Kidney epithelial cell (primary cell): ENCODE measurements around the gene UTS2R. TPM values are rescaled to one million over a fixed set of nuclear protein-coding genes. Genes with fewer than 3 reads are reported as not detected.

Source experiments
- DNase-seq: peaks from one replicate; pipeline ENCODE4 v3.0.0-alpha.2; 2010; ENCODE audit warnings: low read depth
- H3K27me3 ChIP-seq: 2 replicates; pipeline ENCODE4 v1.6.0; 2011; ENCODE audit warnings: low read length; ENCODE audit not compliant: control insufficient read depth, insufficient read depth
- H3K36me3 ChIP-seq: 2 replicates; pipeline ENCODE4 v1.5.1; 2011; ENCODE audit warnings: low read length; ENCODE audit not compliant: control insufficient read depth, insufficient read depth
- H3K4me3 ChIP-seq: 2 replicates; pipeline ENCODE4 v1.5.1; 2011; ENCODE audit warnings: low read depth, mild to moderate bottlenecking, control low read depth, low read length
- CTCF ChIP-seq: IDR thresholded peaks from 2 replicates; pipeline ENCODE4 v1.5.1; 2011; ENCODE audit warnings: mild to moderate bottlenecking, moderate library complexity, low read length, control low read depth, inconsistent platforms; ENCODE audit not compliant: insufficient read depth, poor library complexity, severe bottlenecking
- total RNA-seq: library from RNA; depleted of rRNA; stranded (reverse); fragments of >200 nt; gene quantifications from 2 replicates; pipeline ENCODE4 v1.2.3, GENCODE V29; 2015

Gene UTS2R
- total RNA-seq, 1 donor from 2014 or later = not detected

GRCh38 chr17:82396601-82397435, 25.3 kb downstream of the UTS2R start:
- no peaks in the 10 kb centered on the region for H3K36me3 ChIP-seq
- no peak for TF ChIP-seq CTCF
- H3K27me3 ChIP-seq = no peaks in the 10 kb centered on the region
- no peak for DNase-seq
- H3K4me3 ChIP-seq = no peak overlapping the region

GRCh38 chr17:82397449-82398335, 26.1 kb downstream of the UTS2R start:
- no peaks in the 10 kb centered on the region for H3K36me3 ChIP-seq
- no peaks in the 10 kb centered on the region for H3K27me3 ChIP-seq
- no peak overlapping the region for H3K4me3 ChIP-seq
- TF ChIP-seq CTCF = no peak
- no peak for DNase-seq

GRCh38 chr17:82399041-82399441, 27.5 kb downstream of the UTS2R start:
- Histone ChIP-seq H3K27me3 (no peaks in the 10 kb centered on the region), H3K36me3 (no peaks in the 10 kb centered on the region), H3K4me3 (no peak overlapping the region)
- no peak for TF ChIP-seq CTCF
- DNase-seq = no peak

DNA sequence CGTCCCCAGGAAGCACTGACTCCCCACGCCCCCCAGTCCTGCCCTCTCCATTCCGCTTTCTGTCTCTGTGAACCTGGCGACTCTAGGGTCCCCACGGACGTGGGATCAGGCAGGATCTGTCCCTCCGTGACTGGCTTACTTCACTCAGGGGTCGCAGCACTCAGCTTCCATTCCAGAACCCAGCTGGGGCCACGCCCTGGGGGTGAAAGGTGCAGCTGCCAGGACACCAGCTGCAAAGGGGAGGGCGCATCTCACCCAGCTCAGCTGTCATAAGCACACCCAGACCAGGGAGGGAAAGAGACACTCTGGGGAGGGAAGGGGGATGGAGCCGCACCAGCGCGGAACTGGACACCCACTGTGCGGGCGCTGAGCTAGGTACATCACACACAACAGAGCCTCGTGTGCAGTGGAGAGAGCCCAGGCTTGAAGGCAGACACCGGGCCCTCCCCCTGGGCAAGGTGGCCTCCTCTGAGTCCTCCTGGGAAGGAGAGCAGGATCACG, 28.1 kb downstream of the UTS2R start:
- Histone ChIP-seq H3K36me3 (no peaks in the 10 kb centered on the region), H3K27me3 (no peaks in the 10 kb centered on the region), H3K4me3 (no peak overlapping the region)
- DNase-seq = no peak
- TF ChIP-seq CTCF = no peak

- no peak for DNase-seq
- no peaks in the 10 kb centered on the region for H3K36me3 ChIP-seq
- no peaks in the 10 kb centered on the region for H3K27me3 ChIP-seq
- H3K4me3 ChIP-seq = no peak overlapping the region
- no peak for TF ChIP-seq CTCF
These were observed 28.6 kb downstream of the UTS2R start for GRCh38 chr17:82400206-82400605.
